COLO668 (cell line): ENCODE data around the gene BICRAL.
"Not testable (repeated sequence)": the region's sequence is repeated elsewhere in the genome, so short reads cannot be mapped to it uniquely, and the experiment has no call there.

Experiments
- DNase-seq: peaks from one replicate; lab custom pipeline; 2025; ENCODE audit not compliant: unreplicated experiment; lab: John Stamatoyannopoulos, UW

The BICRAL gene

GRCh38 chr6:42790549-42791181, 8.8 kb downstream of the BICRAL start:
- peak; percentile 12 for DNase-seq

- peak; percentile 62 for DNase-seq
Measured at GRCh38 chr6:42791706-42792320, 10.0 kb downstream of the BICRAL start.

GRCh38 chr6:42795651-42796050, 13.8 kb downstream of the BICRAL start:
- DNase-seq, result no peak

- DNase-seq, result no peak
Measured at GRCh38 chr6:42796171-42796570, 14.3 kb downstream of the BICRAL start.

GRCh38 chr6:42797696-42798095, 15.8 kb downstream of the BICRAL start:
- DNase-seq, result not testable (repeated sequence)

GRCh38 chr6:42805297-42805861, 23.5 kb downstream of the BICRAL start:
- DNase-seq, result peak; percentile 35

GRCh38 chr6:42806359-42806758, 24.5 kb downstream of the BICRAL start:
- not testable (repeated sequence) for DNase-seq

GRCh38 chr6:42808492-42809483, 26.9 kb downstream of the BICRAL start:
- no peak for DNase-seq

GRCh38 chr6:42813074-42813645, 31.3 kb downstream of the BICRAL start:
- no peak for DNase-seq

GRCh38 chr6:42813906-42814444, 32.1 kb downstream of the BICRAL start:
- DNase-seq, result no peak

GRCh38 chr6:42815726-42816125, 33.9 kb downstream of the BICRAL start:
- not testable (repeated sequence) for DNase-seq

GRCh38 chr6:42817907-42818306, 36.1 kb downstream of the BICRAL start:
- DNase-seq, result no peak

GRCh38 chr6:42818416-42818815, 36.6 kb downstream of the BICRAL start:
- DNase-seq, result no peak

GRCh38 chr6:42818878-42819277, 37.0 kb downstream of the BICRAL start:
- no peak for DNase-seq

GRCh38 chr6:42819803-42820511, 38.1 kb downstream of the BICRAL start:
- DNase-seq, result peak; percentile 29

- DNase-seq, result no peak
Measured at GRCh38 chr6:42820512-42821340, 38.9 kb downstream of the BICRAL start.

GRCh38 chr6:42821341-42821668, 39.5 kb downstream of the BICRAL start:
- DNase-seq, result no peak

- DNase-seq, result no peak
Measured at GRCh38 chr6:42821846-42822245, 40.0 kb downstream of the BICRAL start.

GRCh38 chr6:42829561-42830092, 47.8 kb downstream of the BICRAL start:
- DNase-seq, result no peak
